HG03095 (cell line): Measurements from ENCODE around the gene LRP6.
"Not testable (repeated sequence)": the region's sequence is repeated elsewhere in the genome, so short reads cannot be mapped to it uniquely, and the experiment has no call there.

ENCODE experiments used
- ATAC-seq: cut with Tn5 transposase; IDR thresholded peaks from one replicate; pipeline ENCODE4 v1.9.1; 2021; ENCODE audit warnings: moderate library complexity; ENCODE audit not compliant: unreplicated experiment

LRP6 gene

DNA sequence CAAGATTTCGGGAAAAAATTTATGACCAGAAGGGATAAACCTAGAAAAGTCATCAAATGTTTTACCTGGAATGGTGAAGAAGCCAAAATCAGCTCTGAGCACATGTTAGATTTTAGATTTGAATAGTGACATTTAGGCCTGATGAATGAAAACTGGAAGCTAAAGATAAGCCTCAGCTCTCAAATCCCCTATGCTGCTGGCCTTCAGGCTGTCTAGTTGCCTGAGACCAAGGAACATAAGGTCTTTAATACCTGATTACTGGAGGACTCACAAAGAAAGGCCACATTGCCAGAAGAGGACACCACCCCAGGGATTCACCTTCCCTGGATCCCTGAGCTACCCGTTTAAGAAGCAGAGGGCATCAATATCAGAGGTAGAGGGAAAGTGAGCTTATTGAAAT is 139.5 kb downstream of the LRP6 start:
- ATAC-seq = no peak

- ATAC-seq = no peak
Measured at GRCh38 chr12:12126551-12126950, 140.3 kb downstream of the LRP6 start.

GRCh38 chr12:12123036-12123604 is 143.7 kb downstream of the LRP6 start:
- no peak for ATAC-seq

- no peak for ATAC-seq
Measured at GRCh38 chr12:12121061-12121460, 145.8 kb downstream of the LRP6 start.

- no peak for ATAC-seq
Measured at GRCh38 chr12:12116677-12117076, 150.2 kb downstream of the LRP6 start.

DNA sequence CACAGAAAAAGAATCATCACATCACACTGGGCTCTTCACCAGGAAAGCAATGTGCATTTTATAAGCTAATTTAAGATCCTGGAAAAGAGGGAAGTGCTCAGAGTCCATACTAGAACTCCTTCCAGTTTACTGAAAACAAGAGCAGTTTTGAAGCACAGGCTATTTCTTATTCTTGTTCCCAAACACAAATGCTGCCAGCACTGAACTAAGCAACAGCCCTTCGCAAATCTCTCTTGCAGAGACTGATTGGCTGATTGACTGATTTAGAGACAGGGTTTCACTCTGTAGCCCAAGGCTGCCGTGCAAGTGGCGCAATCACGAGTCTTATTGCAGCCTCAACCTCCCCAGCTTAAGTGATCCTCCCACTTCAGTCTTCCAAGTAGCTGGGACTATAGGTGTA is 151.3 kb downstream of the LRP6 start:
- ATAC-seq = no peak

- not testable (repeated sequence) for ATAC-seq
Measured at GRCh38 chr12:12110923-12111555, 155.8 kb downstream of the LRP6 start.

DNA sequence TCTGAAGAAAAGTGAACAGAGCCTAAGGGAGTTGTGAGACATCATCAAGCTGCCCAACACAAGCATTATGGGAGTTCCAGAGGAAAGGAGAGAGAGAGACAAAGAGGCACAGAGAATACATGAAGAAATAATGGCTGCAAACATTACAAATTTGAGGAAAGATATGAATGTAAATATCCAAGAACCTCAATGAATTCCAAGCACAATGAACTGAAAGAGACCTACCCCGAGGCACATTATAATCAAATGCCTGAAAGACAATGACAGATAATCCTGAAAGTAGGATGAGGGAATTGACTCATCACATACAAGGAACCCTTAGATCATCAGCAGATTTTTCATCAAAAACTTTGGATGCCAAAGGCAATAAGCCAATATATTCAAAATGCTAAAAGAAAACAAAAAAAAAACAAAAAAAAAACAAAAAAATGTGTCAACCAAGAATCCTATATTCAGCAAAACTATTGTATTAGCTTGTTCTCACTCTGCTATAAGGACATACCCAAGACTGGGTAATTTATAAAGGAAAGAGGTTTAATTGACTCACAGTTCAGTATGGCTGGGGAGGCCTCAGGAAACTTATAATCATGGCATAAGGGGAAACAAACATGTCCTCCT is 158.3 kb downstream of the LRP6 start:
- ATAC-seq = no peak

- ATAC-seq = no peak
Measured at GRCh38 chr12:12107678-12108077, 159.2 kb downstream of the LRP6 start.

DNA sequence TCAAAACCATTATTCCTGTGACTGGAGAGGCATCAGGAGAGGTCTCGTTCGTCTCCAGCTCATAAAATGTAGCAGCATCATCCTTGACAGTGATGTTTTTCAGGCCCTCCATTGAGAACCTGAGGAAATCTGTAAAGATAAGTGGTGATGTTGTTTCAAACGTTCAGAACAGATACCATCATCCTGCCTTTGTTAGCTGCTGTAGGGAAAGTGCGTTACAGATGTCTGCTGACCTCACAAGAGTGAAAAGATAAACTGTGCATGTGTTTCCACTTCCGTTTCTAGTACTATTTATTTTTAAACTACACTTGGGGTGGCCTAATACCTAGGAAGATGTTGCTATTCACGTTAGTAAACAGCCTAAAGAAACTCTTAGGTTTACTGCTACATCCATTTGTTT is 167.7 kb downstream of the LRP6 start:
- no peak for ATAC-seq

DNA sequence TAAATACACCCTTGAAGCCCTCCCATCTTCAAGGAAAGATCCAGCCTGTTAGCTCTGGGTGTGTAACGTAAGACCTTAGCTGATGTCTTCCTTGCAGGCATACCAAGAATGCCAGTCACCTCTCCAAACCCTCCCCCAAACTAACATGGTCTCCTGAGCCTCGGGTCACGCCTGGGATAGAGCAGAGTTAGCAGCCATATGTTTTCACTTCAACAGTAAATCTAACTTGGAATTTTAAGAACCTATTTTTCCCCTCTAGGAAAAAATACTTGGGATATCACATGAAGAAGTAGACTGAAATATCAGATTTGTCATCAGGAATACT is 168.2 kb downstream of the LRP6 start:
- no peak for ATAC-seq

DNA sequence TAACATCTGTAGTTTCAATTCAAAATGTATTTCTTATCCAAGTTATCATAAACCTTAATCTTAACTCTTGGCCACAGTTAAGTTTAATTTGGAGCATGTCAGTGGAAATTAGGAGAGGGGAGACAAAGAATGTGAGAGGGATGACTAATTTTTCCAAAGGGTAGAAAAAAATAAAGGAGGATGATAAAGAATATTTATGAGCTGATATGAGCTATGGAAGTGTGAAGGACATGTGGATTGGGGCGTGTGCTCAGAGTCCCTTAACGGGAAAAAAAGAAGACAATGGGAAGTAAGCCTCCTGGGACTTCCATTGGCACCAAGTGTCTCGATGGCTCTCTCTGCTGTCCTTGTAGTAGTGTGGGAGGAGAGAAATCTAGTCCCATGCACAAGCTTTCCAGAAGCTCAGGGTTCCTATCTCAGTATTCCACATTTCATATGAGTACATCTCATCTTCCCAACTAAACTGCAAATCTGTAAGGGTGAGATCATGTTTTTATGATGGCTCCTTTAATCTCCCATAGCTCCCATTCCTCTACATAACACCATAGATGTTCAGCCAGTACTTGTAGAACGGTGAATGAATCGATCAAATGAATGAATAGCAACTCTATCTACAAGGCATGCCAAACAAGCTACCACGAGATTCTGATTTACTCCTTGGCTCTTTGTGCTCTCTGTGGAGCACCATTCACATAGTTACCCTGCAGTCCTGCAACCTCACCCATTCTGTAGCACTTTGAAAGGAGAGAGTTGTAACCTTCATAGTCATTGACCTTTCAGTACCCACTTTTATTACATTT is 168.8 kb downstream of the LRP6 start:
- ATAC-seq = no peak

DNA sequence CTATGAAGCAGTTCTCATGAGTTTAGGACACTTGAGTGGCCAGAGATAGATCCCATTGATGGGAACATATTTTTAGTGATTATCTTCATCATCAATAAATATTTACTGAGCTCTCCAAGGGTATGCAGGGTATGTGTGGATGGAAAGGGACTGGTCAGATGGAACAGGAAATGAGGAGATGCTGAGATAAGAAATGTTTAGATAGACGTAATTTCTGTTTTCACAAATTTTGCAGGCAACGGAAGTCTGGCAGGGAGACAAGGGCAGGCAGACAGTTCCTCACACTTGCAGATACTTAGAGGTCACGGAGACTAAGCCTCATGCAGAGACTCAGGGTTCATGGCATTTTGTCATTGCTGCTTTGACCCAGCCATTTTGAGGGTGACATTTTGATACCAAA is 171.8 kb downstream of the LRP6 start:
- no peak for ATAC-seq

DNA sequence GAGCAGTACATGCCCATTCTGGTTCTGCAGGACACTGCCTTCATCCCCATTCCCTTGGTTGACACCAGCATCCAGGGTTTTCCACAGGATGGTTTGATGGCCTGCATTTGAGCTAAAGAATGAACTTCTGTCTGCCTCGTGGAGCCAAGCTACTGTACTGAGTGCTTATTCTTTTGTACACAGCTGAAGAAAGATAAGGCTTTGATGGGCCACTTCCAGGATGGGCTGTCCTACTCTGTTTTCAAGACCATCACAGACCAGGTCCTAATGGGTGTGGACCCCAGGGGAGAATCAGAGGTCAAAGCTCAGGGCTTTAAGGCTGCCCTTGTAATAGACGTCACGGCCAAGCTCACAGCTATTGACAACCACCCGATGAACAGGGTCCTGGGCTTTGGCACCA is 172.4 kb downstream of the LRP6 start:
- ATAC-seq = no peak

DNA sequence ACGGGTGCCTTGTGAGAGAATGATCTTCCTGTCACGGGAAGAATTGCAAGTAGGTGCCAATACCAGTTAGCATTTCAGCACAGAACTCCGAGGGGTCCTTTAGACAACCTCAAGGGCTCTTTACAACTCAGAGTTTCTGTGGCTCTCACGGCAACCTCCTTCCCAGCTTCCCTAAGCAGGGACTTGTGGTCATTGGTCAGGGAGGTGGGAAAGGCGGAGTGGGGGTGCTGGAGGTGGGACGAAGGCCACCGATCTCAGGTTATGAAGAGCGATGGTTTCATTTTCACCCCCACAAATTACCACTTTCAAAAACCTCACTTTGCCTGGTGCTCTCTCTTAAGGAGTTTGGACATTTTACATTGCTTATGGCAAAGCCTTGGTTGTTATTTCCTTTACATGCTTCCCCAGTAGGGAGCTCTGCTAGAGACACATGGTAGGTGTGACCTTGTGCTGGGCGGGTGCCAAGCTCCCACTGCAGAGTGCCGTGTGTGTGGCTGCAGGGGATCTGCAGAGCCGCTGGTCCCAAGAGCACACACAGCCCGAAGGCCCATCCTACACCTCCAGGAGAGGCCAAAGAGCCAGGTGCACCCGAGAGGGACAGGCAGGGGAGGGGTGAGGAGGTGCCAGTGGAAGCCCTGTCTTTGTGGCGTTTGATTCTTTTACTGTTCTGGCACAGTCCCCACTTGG is 174.7 kb downstream of the LRP6 start:
- ATAC-seq = no peak

GRCh38 chr12:12091071-12091470 is 175.8 kb downstream of the LRP6 start:
- ATAC-seq = no peak

DNA sequence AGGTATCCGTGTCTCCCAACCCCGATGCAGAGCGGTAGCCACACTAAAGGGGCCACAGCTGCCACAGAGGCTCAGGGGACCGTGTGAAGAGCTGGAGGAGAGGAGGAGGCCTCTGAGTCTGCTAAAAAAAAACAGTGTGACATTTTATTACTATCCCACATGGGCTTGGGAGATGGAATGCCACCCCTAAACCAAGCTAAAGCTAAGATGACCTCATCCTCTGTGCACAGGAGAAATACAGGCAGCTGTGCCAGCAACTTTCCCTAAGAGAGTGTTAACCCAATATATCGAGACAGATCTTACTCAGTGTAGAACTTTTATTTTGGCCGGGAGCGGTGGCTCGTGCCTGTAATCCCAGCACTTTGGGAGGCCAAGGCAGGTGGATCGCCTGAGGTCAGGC is 178.1 kb downstream of the LRP6 start:
- ATAC-seq = no peak

GRCh38 chr12:12088147-12088546 is 178.7 kb downstream of the LRP6 start:
- no peak for ATAC-seq

DNA sequence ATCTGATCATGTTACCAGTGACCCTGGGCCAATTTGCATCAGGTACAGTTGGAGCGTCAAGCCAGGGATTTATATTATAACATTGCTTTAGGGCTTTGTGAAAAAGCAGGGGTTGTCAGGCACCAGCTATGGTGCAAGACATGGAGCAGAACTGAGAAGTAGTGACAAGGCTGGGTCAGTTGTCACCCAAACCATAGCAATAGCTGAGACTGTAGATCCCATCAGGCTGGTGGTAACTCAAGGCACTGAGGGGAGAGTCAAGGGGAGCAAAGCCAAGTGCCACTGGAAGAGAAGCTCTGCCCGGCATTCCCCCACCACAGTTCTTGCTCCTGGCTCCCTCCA is 179.2 kb downstream of the LRP6 start:
- no peak for ATAC-seq

DNA sequence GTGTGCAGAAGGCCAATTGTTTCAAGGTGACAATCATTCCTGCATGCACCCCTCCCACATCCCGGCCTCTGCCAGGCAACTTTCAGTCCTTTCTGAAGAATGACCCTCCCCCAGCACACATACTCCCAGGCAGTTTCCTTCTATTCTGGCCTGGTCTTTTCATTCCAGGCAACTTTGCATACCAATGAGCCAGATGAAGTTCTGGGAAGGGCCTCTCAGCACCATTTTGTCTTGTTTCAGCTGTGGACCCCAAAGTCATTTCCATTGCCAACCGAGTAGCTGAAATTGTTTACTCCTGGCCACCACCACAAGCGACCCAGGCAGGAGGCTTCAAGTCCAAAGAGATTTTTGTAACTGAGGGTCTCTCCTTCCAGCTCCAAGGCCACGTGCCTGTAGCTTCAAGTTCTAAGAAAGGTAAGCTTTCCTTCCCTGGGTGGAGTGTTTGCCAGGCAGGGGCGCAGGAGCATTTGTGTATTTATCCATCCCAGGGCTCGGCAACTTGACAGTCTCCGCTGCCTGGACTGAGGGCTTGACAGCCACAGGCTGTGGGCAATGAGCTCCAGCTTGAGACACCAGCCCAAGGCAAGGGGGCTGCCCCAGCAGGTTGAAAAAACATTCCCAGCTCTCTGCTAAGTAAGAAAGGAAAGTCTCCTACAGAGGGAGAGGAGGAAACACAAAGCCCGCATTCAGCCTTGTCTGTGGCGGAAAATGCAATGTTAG is 179.7 kb downstream of the LRP6 start:
- no peak for ATAC-seq

GRCh38 chr12:12086362-12086761 is 180.5 kb downstream of the LRP6 start:
- ATAC-seq = no peak
